ENCODE data around the gene MYOM1.

Gene MYOM1

DNA sequence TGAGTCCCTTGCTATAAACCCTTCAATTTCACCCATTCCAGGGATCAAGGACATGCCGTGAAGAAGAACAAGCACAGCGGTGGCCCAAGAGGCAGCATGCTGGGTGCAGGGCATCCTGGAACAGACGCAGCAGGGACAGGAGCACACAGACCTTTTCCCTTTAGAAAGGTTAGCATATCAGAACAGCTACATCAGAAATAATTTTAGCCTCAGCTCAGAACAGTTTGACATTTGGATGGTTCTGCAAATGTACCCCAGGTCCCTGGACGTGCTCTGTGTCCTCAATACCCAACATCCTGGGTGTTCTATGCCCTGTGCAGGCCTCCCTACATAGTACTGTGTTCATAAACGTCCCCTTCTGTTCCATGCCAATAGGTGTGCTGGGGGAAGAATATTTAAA, 80.4 kb downstream of the MYOM1 start:
- H3K36me3 ChIP-seq (ENCODE audit: insufficient read depth) = no peaks in the 10 kb centered on the region
- H3K4me3 ChIP-seq (IDR thresholded peaks at IDR 0.05; ENCODE audit: insufficient read depth, low read depth, low read length) = no peak overlapping the region
- no peak overlapping the region for H2AFZ ChIP-seq (ENCODE audit: low read depth)
- TF ChIP-seq, protein P1, sequence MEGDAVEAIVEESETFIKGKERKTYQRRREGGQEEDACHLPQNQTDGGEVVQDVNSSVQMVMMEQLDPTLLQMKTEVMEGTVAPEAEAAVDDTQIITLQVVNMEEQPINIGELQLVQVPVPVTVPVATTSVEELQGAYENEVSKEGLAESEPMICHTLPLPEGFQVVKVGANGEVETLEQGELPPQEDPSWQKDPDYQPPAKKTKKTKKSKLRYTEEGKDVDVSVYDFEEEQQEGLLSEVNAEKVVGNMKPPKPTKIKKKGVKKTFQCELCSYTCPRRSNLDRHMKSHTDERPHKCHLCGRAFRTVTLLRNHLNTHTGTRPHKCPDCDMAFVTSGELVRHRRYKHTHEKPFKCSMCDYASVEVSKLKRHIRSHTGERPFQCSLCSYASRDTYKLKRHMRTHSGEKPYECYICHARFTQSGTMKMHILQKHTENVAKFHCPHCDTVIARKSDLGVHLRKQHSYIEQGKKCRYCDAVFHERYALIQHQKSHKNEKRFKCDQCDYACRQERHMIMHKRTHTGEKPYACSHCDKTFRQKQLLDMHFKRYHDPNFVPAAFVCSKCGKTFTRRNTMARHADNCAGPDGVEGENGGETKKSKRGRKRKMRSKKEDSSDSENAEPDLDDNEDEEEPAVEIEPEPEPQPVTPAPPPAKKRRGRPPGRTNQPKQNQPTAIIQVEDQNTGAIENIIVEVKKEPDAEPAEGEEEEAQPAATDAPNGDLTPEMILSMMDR (conservative IDR thresholded peaks at IDR 0.05; ENCODE audit: low read depth, low read length) = no peak
- no peaks in the 10 kb centered on the region for H3K79me2 ChIP-seq (ENCODE audit: insufficient read depth, low read depth)
- no peaks in the 10 kb centered on the region for H3K27me3 ChIP-seq (ENCODE audit: insufficient read depth, low read depth)
- no peak overlapping the region for H3K27ac ChIP-seq
- H3K4me2 ChIP-seq = no peak overlapping the region
- H3K4me1 ChIP-seq (ENCODE audit: low read depth, poor library complexity, severe bottlenecking) = no peaks in the 10 kb centered on the region
- H3K9ac ChIP-seq = no peak overlapping the region
- no peaks in the 10 kb centered on the region for H4K20me1 ChIP-seq (ENCODE audit: insufficient read depth)

DNA sequence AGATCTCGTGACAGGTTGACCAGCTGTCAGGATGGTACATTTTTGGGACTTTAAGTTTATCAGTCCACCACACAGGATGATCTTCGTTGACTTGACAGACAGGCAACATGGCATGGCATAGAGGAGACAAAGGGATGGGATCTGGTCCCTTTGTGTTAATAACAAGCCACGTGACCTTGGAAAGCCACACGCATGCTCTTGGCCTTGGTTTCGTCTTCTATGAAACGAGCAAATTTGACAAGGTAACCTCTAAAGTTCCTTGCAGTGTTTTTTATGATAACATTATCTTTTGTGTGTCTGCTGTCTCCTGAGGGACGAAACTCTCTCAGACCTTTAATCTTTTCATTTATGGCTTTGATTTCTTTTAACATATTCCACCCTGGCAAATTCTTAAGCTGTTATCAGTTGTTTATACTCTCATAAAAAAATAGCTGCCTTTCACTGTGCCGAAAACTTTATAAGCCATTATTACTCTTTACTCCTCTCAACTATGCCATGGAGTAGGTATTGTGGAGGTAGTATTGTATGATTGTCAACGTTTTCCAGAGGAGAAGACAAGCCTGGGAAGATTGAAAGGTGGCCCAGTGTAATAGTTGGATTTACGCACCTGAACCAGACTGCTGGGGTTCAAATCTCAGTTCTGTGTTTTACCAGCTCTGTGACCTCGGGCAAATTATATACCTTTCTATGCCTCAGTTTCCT, 81.3 kb downstream of the MYOM1 start:
- Histone ChIP-seq H3K79me2 (ENCODE audit: insufficient read depth, low read depth) (no peaks in the 10 kb centered on the region), H3K27me3 (ENCODE audit: insufficient read depth, low read depth) (no peaks in the 10 kb centered on the region), H3K36me3 (ENCODE audit: insufficient read depth) (no peaks in the 10 kb centered on the region), H2AFZ (ENCODE audit: low read depth) (no peak overlapping the region), H3K9ac (no peak overlapping the region), H4K20me1 (ENCODE audit: insufficient read depth) (no peaks in the 10 kb centered on the region), H3K27ac (no peak overlapping the region), H3K4me3 (IDR thresholded peaks at IDR 0.05; ENCODE audit: insufficient read depth, low read depth, low read length) (no peak overlapping the region), H3K4me1 (ENCODE audit: low read depth, poor library complexity, severe bottlenecking) (no peaks in the 10 kb centered on the region), H3K4me2 (no peak overlapping the region)
- TF ChIP-seq, protein P1 (conservative IDR thresholded peaks at IDR 0.05; ENCODE audit: low read depth, low read length) = no peak

DNA sequence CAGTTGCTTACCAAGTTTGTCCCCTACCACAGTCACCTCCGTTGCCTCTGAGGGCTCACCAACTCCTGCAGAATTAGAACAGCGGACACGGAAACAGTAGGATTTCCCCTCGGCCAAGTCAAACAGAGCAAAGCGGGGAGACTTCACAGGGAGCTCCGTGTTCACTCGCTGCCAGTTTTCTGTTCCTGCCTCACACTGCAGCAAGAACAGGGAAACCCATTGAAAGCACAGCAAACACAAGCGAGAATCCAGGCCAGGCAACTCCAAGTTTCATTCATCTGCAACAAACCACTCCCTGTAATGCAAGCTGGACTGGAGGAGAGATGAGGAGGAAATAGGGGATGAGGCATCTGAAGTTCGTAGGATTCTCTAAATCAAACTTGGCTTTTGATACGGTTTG, 84.2 kb downstream of the MYOM1 start:
- H3K4me3 ChIP-seq (IDR thresholded peaks at IDR 0.05; ENCODE audit: insufficient read depth, low read depth, low read length) = no peak overlapping the region
- H2AFZ ChIP-seq (ENCODE audit: low read depth) = no peak overlapping the region
- no peak overlapping the region for H3K27ac ChIP-seq
- H3K36me3 ChIP-seq (ENCODE audit: insufficient read depth) = no peaks in the 10 kb centered on the region
- H3K4me2 ChIP-seq = no peak overlapping the region
- H3K79me2 ChIP-seq (ENCODE audit: insufficient read depth, low read depth) = no peaks in the 10 kb centered on the region
- no peak overlapping the region for H3K9ac ChIP-seq
- TF ChIP-seq, protein P1 (conservative IDR thresholded peaks at IDR 0.05; ENCODE audit: low read depth, low read length) = no peak
- H3K4me1 ChIP-seq (ENCODE audit: low read depth, poor library complexity, severe bottlenecking) = no peaks in the 10 kb centered on the region
- H4K20me1 ChIP-seq (ENCODE audit: insufficient read depth) = no peaks in the 10 kb centered on the region
- no peaks in the 10 kb centered on the region for H3K27me3 ChIP-seq (ENCODE audit: insufficient read depth, low read depth)

- Histone ChIP-seq H2AFZ (ENCODE audit: low read depth) (no peak overlapping the region), H3K27ac (no peak overlapping the region)
These were observed 87.1 kb downstream of the MYOM1 start for GRCh38 chr18:3132700-3133099.

More at GRCh38 chr18:3132700-3133099, 87.1 kb downstream of the MYOM1 start:
- H3K4me3 ChIP-seq (IDR thresholded peaks at IDR 0.05; ENCODE audit: insufficient read depth, low read depth, low read length) = no peak overlapping the region
- H3K27me3 ChIP-seq (ENCODE audit: insufficient read depth, low read depth) = no peaks in the 10 kb centered on the region
- H4K20me1 ChIP-seq (ENCODE audit: insufficient read depth) = no peaks in the 10 kb centered on the region
- H3K36me3 ChIP-seq (ENCODE audit: insufficient read depth) = no peaks in the 10 kb centered on the region
- H3K4me2 ChIP-seq = no peak overlapping the region
- peaks cover 6% of the 10 kb centered on the region for H3K4me1 ChIP-seq (ENCODE audit: low read depth, poor library complexity, severe bottlenecking)
- TF ChIP-seq, protein P1 (conservative IDR thresholded peaks at IDR 0.05; ENCODE audit: low read depth, low read length) = no peak
- H3K79me2 ChIP-seq (ENCODE audit: insufficient read depth, low read depth) = no peaks in the 10 kb centered on the region
- no peak overlapping the region for H3K9ac ChIP-seq

Data from KMS-11 (cell line).